Measurements from ENCODE around the gene BICD2.

DNA sequence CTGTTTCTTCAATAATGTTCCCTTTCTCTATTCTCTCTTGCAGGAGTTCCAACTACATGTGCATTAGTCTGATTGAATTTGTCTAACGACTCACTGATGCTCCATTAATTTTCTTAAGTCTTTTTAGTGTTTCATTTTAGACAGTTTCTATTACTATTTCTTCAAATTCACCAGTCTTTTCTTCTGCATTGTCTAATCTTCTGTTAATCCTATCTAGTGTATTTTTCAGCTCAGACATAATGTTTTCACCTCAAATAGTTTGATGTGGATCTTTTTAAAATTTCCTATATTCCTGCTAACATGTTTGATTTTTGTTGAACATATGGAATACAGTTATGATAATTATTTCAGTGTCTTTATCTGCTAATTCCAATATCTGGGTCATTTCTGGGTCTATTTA, 21.7 kb upstream of the BICD2 start:
- no peak for TF ChIP-seq POLR2A (IDR thresholded peaks at IDR 0.05)
- TF ChIP-seq, protein P1, sequence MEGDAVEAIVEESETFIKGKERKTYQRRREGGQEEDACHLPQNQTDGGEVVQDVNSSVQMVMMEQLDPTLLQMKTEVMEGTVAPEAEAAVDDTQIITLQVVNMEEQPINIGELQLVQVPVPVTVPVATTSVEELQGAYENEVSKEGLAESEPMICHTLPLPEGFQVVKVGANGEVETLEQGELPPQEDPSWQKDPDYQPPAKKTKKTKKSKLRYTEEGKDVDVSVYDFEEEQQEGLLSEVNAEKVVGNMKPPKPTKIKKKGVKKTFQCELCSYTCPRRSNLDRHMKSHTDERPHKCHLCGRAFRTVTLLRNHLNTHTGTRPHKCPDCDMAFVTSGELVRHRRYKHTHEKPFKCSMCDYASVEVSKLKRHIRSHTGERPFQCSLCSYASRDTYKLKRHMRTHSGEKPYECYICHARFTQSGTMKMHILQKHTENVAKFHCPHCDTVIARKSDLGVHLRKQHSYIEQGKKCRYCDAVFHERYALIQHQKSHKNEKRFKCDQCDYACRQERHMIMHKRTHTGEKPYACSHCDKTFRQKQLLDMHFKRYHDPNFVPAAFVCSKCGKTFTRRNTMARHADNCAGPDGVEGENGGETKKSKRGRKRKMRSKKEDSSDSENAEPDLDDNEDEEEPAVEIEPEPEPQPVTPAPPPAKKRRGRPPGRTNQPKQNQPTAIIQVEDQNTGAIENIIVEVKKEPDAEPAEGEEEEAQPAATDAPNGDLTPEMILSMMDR (IDR thresholded peaks at IDR 0.05): no peak
